AG09309 (cell line): ENCODE measurements around the gene MFAP2.

Experiments used
- DNase-seq: peaks from one replicate; pipeline ENCODE4 v3.0.0-alpha.2; 2010; ENCODE audit warnings: low read depth
- H3K4me3 ChIP-seq: 2 replicates; pipeline ENCODE4 v1.5.1; 2011; ENCODE audit warnings: mild to moderate bottlenecking, low read depth, low read length, moderate library complexity; ENCODE audit not compliant: control insufficient read depth
- TF ChIP-seq, protein P1 (sequence below): IDR thresholded peaks from 2 replicates; pipeline ENCODE4 v1.5.1; 2011; ENCODE audit warnings: mild to moderate bottlenecking, low read depth, low read length, inconsistent platforms; ENCODE audit not compliant: insufficient read depth, control insufficient read depth; ENCODE audit errors: missing control alignments

MFAP2 gene

DNA sequence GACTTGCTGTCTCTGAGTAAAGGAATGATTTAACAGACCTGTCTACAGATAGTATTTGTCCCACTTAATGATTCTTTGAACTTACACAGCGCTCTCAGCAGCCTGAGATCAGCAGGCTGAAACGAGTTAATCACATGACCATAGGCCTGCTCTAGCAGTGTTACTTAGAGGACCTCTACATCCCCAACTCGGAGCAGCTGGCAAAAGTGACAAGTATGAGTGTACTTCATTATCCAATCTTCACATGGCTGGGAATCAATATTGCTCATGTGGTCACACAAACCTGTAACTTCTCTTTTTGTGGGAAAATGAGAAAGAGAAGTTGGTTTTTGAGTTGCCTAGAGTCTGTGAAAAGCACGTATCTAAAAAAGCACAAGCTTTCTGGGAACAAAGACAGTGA is 42.7 kb upstream of the MFAP2 start:
- no peak for DNase-seq
- TF ChIP-seq, protein P1, sequence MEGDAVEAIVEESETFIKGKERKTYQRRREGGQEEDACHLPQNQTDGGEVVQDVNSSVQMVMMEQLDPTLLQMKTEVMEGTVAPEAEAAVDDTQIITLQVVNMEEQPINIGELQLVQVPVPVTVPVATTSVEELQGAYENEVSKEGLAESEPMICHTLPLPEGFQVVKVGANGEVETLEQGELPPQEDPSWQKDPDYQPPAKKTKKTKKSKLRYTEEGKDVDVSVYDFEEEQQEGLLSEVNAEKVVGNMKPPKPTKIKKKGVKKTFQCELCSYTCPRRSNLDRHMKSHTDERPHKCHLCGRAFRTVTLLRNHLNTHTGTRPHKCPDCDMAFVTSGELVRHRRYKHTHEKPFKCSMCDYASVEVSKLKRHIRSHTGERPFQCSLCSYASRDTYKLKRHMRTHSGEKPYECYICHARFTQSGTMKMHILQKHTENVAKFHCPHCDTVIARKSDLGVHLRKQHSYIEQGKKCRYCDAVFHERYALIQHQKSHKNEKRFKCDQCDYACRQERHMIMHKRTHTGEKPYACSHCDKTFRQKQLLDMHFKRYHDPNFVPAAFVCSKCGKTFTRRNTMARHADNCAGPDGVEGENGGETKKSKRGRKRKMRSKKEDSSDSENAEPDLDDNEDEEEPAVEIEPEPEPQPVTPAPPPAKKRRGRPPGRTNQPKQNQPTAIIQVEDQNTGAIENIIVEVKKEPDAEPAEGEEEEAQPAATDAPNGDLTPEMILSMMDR: no peak
- H3K4me3 ChIP-seq: no peak overlapping the region

DNA sequence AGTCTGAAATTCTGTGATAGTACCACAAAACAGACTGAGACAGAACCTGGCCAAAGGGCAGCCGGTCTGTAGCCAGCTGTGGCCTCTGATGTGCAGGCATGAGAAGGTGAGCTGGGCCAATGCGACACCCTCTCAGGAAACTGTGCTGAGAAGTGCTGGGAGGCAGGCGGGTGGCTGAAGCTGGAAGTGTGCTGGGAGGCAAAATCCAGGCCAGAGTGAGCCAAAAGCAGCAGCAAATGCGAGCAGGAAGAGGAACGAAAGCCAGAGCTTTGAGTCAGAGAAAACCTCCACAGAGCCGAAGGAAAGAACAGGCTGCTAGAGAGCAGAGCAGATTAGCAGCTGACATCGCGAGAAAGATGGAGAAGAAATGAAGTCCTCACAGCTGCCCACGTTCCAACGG is 41.5 kb upstream of the MFAP2 start:
- H3K4me3 ChIP-seq: no peak overlapping the region
- DNase-seq: no peak
- TF ChIP-seq, protein P1: no peak

DNA sequence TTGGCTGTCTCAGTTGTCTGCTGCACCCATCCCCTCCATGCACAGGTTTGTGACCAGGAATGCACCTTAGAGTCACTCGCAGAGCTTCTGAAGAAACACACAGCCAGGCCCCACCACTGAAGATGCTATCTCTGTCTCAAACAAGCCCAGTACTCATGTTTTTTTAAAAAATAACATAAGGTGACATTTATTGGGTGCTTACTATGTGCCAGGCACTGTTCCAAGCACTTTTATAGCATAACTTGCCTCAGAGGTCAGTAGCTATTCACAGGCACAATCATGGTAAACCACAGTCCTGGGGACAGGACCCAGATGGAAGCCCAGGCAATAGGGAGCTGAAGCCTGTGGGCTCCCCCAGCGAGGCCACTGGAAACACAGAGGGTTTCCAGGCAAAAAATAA is 40.1 kb upstream of the MFAP2 start:
- no peak overlapping the region for H3K4me3 ChIP-seq
- DNase-seq: peak; percentile 46
- TF ChIP-seq, protein P1: no peak

DNA sequence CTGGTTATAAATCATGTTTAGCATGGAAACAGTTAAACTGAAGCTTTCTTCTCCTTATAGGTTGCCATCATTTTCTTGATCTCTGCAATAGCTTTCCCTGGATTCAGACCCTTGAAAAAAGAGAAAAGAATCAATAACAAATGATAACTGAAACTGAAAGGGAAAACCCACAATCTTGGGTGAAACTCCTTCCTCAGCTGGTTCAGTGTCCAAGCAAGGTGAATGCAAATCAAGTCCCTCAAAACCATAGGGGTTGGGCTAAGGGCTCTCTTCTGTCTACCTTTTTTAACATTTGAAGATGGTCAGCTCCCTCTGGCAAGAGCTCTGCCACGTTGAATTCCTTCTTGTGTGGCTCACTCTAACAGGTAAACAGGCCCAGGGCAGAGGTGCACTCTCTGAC is 38.4 kb upstream of the MFAP2 start:
- DNase-seq: no peak
- H3K4me3 ChIP-seq: no peak overlapping the region
- TF ChIP-seq, protein P1: no peak

DNA sequence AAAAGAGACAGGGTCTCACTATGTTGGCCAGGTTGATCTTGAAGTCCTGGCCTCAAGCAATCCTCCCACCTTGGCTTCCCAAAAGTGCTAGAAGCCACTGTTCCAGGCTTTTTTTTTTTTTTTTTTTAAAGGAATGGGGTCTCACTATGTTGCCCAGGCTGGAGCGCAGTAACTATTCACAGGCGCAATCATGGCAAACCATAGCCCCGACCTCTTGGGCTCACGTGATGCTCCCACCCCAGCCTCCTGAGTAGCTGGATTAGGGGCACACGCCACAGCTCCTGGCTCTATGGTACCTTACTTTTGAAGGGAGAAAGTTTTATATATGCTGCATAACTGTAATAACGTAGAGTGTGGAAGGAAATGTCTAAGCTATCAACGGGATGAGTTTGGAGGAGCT is 37.0 kb upstream of the MFAP2 start:
- H3K4me3 ChIP-seq: no peak overlapping the region
- DNase-seq: no peak
- TF ChIP-seq, protein P1: no peak

DNA sequence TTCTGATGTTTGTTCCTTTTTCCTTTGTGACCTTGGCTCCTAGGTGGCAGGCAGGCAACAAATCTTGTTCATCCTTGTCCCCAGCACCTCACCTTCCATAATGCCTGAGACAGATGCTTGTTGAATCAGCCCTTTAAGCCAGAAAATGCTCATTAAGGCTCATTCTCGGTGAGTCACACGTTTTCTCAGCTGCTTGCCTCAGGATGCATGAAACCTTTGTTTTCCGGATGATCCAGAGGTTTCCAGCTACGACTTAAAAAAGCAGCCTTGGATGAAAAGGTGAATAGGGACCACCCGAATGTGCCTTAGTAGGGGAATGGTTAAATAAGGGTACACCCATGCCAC is 35.9 kb upstream of the MFAP2 start:
- TF ChIP-seq, protein P1: no peak
- H3K4me3 ChIP-seq: no peak overlapping the region
- DNase-seq: no peak
